Measurements from ENCODE around the gene PLXNB1.

Gene PLXNB1

DNA sequence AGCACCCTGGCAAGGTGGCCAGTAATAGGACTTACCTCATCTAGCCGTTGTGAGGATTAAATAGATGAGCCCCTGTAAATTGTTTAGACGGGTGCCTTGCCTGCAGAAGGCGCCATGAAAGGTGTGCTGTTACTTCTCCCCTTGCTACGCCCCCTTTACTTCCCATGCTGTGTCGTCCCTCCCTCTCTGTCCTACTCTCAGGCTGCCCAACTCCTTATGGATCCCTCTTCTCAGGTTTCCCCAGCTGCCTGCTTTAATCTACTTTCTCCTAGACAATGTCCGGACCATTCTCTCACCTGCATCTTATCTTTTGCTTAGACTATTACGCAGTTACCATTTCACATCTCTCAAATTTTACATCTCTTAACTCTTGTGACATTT, 59.6 kb downstream of the PLXNB1 start:
- peak; percentile 6 for DNase-seq (ENCODE audit: low spot score)

DNA sequence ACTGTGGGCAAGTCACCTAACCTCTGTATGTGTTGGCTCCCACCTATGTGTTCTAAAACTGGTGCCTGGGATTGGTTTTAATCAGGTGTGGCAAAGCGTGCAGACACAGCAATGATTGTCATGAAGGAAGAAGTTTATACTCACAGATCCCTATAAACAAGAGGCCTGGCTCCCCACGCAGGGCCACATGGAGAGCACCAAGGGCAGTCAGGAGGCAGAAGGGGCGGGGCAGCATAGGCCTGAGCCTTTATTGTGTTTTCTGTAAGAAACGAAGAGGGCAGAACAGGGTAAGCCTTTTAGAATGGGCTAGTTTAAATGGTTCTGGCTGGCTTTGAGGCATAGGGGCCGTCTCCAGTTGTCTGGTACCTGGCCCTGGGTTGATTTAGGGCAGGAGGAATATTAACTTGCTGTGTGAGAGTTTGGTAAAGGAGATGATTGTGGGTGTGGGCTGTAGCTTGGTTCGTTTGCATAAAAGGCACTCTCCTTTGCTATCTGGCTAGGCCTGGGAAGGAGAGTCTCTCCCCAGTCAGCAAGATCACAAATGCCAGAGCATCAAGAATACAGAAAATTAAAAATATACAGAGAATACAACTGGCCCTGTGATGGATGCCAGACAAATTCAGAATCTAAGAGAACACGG, 60.1 kb downstream of the PLXNB1 start:
- no peak for DNase-seq (ENCODE audit: low spot score)

DNA sequence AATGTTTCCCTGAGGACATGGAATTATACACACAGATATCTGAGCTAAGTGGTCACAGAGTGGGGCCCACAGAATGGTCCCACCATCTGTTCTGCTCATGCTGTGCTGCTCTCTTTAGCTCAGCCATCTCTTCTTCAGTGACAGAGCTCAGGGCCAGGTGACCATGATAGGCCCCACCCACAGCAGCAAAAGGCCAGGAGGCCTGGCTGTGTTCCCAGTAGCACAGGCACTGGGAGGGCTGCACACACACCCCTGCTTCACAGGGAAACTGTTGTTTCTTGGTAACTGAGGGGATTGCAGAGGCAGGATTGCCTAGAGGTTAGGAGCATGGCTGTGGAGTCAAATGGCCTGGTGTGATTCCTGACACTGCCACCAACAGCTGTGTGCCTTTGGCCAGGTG, 62.7 kb downstream of the PLXNB1 start:
- DNase-seq (ENCODE audit: low spot score): no peak

DNA sequence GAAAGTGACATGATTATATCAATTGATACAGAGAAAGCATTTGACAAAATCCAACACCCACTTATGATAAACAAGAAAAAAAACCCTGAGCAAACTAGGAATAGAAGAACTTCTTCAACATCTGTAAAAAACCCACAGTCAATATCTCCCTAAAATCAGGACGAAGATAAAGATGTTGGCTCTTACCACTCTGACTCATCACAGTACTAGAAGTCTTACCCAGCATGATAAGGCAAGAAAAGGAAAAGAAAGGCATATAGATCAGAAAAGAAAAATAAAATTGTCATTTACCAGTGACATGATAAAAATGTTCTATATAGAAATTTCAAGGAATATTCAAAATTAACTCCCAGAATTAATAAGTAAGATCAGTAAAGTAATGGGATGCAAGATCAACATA, 65.0 kb downstream of the PLXNB1 start:
- DNase-seq (ENCODE audit: low spot score): no peak

DNA sequence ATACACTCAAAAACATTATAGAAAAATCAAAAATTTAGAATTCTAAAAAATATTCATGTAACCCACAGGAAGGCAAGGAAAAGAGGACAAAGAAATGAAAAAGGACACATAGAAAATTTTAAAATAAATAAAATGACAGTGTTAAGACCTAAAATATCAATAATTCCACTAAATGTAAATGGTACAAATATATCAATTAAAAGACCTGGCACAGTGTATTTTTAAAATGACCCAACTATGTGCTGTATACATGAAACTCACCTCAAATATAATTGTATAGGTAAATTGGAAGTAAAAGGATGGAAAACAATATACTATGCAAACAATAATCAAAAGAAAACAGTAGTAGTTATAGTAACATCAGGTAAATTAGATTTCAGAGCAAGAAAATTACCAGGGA, 68.0 kb downstream of the PLXNB1 start:
- DNase-seq (ENCODE audit: low spot score): no peak

DNA sequence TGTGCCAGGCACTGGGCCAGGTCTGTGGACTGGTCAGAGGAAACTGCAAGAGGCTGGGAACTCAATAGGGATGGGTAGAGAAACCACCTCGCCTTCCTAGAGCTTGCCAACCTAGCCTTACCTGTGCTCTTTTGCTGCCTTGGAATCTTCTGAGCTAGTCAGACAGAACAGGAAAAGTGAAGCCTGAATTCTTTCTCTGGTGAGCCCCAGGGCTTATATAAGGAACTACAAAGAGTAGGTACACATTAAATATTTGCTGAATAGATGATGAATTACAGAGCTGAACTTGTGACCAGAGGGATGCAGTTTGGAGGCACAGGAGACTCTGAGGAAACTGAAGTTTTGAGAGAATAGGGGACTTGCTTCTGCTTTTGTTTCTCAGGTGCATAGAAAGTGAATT, 73.5 kb downstream of the PLXNB1 start:
- no peak for DNase-seq (ENCODE audit: low spot score)

DNA sequence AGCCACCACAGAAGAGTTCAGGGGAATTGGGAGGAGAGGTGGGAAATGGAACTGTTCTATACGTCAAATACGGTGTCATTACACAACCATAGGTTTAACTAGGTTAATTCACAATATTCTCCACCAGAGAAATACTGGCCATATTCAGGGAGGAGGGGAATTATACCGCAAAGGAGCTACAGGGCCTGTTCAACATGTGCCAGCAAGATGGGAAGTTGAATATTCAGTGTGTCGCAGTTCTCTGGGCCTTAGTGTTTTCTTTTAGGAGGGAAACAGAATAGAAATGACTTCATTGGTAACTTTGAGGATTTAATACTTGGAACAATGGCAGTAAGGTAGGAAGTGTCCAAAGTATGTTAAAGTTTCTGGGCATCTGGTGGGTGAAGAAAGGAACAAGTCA, 75.9 kb downstream of the PLXNB1 start:
- no peak for DNase-seq (ENCODE audit: low spot score)

Small RNA genes within 50 kb of the gene (small RNA-seq; reads per million reads assigned to genes)
- gene RN7SL321P: 0 reads per million in 2 experiments

Data from SK-N-DZ (cell line).